Nephron (organoid): ENCODE data around the gene TBC1D17.

ENCODE experiments used
- H3K27ac Mint-ChIP-seq, 3 experiments: 2 replicates each; pipeline ENCODE4 v1.8.0; 2020; ENCODE audit warnings: mixed read lengths in 3 of 3, mild to moderate bottlenecking in 2 of 3, moderate library complexity in 1 of 3
- H3K27me3 Mint-ChIP-seq: 2 replicates; pipeline ENCODE4 v1.8.0; 2021; ENCODE audit warnings: low read depth, mild to moderate bottlenecking, moderate library complexity, mixed read lengths
- H3K36me3 Mint-ChIP-seq: 2 replicates; pipeline ENCODE4 v1.8.0; 2020; ENCODE audit warnings: low read depth, mixed read lengths
- H3K4me1 Mint-ChIP-seq: 2 replicates; pipeline ENCODE4 v1.8.0; 2020; ENCODE audit warnings: mixed read lengths
- H3K4me3 Mint-ChIP-seq, 3 experiments: 2 replicates each; pipeline ENCODE4 v1.8.0; 2020; ENCODE audit warnings: mild to moderate bottlenecking in 3 of 3, mixed read lengths in 3 of 3, moderate library complexity in 2 of 3
- H3K9me3 Mint-ChIP-seq: 2 replicates; pipeline ENCODE4 v1.8.0; 2020; ENCODE audit warnings: mixed read lengths
- TF ChIP-seq, protein P1 (sequence below), 3 experiments: fragments of 200-600 bp; sonication (generic); IDR thresholded peaks; one replicate each; pipeline ENCODE4 v1.5.0; 2021; ENCODE audit warnings: antibody characterized with exemption in 3 of 3; ENCODE audit not compliant: unreplicated experiment in 3 of 3

The TBC1D17 gene

DNA sequence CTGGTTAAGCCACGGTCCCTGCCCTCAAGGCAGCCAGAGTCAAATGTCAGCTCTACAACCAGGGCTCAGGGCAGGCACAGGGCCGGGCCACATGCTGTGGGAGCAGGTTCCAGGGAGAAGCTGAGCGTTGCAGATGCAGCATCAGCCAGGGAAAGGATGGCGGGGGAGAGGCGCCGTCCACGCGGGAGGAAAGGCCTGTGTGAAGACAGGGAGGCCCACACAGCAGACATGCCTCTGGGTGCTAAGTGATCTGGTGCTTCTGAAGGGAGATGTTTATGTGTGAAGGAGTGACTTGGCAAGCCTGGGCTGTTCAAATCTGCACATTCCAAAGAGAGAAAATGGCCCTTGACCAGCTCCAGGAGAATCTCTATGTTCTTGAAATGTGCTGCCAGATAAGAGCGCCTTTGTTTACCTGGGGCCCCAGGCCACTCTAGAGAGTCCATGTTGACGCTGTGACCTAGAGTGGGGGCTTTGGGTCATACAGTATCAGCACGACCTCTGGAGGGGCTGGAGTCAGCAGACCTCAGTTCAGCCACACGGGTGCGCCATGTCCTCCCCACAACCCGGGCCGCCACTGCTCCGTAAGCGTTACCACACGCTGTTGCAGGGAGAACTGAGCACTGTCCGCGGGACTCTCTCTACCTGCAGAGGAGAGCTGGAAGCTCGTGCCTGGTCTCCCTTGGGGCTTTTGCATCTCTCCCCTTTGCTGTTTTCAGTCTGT, 35.6 kb downstream of the TBC1D17 start:
- H3K27ac Mint-ChIP-seq, result peak overlapping the region; percentile 43 to 82 (median 71)
- peaks cover 23% of the 10 kb centered on the region for H3K4me1 Mint-ChIP-seq
- H3K36me3 Mint-ChIP-seq, result peaks cover 61% of the 10 kb centered on the region
- TF ChIP-seq, protein P1, sequence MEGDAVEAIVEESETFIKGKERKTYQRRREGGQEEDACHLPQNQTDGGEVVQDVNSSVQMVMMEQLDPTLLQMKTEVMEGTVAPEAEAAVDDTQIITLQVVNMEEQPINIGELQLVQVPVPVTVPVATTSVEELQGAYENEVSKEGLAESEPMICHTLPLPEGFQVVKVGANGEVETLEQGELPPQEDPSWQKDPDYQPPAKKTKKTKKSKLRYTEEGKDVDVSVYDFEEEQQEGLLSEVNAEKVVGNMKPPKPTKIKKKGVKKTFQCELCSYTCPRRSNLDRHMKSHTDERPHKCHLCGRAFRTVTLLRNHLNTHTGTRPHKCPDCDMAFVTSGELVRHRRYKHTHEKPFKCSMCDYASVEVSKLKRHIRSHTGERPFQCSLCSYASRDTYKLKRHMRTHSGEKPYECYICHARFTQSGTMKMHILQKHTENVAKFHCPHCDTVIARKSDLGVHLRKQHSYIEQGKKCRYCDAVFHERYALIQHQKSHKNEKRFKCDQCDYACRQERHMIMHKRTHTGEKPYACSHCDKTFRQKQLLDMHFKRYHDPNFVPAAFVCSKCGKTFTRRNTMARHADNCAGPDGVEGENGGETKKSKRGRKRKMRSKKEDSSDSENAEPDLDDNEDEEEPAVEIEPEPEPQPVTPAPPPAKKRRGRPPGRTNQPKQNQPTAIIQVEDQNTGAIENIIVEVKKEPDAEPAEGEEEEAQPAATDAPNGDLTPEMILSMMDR (IDR thresholded peaks at IDR 0.05; ENCODE audit: unreplicated experiment in 3 of 3), result no peak
- H3K27me3 Mint-ChIP-seq, result no peaks in the 10 kb centered on the region
- H3K4me3 Mint-ChIP-seq, result no peak overlapping the region
- peaks cover 3% of the 10 kb centered on the region for H3K9me3 Mint-ChIP-seq

- Mint-ChIP-seq H3K4me3 (no peak overlapping the region), H3K9me3 (peaks cover 3% of the 10 kb centered on the region), H3K36me3 (peaks cover 61% of the 10 kb centered on the region), H3K27me3 (no peaks in the 10 kb centered on the region), H3K4me1 (peaks cover 23% of the 10 kb centered on the region), H3K27ac (peak overlapping the region in 2 of 3 experiments; percentile 43 to 71)
- TF ChIP-seq, protein P1 (IDR thresholded peaks at IDR 0.05; ENCODE audit: unreplicated experiment in 3 of 3), result no peak
These were observed 36.2 kb downstream of the TBC1D17 start for GRCh38 chr19:49913720-49914119.

GRCh38 chr19:49915271-49915670, 37.8 kb downstream of the TBC1D17 start:
- peaks cover 3% of the 10 kb centered on the region for H3K9me3 Mint-ChIP-seq
- H3K4me3 Mint-ChIP-seq, result no peak overlapping the region
- H3K27ac Mint-ChIP-seq, result no peak overlapping the region
- TF ChIP-seq, protein P1 (IDR thresholded peaks at IDR 0.05; ENCODE audit: unreplicated experiment in 3 of 3), result no peak
- H3K4me1 Mint-ChIP-seq, result peaks cover 23% of the 10 kb centered on the region
- peaks cover 66% of the 10 kb centered on the region for H3K36me3 Mint-ChIP-seq
- no peaks in the 10 kb centered on the region for H3K27me3 Mint-ChIP-seq

GRCh38 chr19:49916839-49917733, 39.6 kb downstream of the TBC1D17 start:
- Mint-ChIP-seq H3K4me3 (peak overlapping the region in 1 of 3 experiments; percentile 44), H3K9me3 (peaks cover 3% of the 10 kb centered on the region), H3K36me3 (peaks cover 62% of the 10 kb centered on the region), H3K27ac (peak overlapping the region; percentile 23 to 61 (median 29)), H3K27me3 (no peaks in the 10 kb centered on the region), H3K4me1 (peaks cover 18% of the 10 kb centered on the region)
- TF ChIP-seq, protein P1 (IDR thresholded peaks at IDR 0.05; ENCODE audit: unreplicated experiment in 3 of 3), result peak; percentile 18 to 40 (median 25)

GRCh38 chr19:49918089-49918488, 40.6 kb downstream of the TBC1D17 start:
- TF ChIP-seq, protein P1 (IDR thresholded peaks at IDR 0.05; ENCODE audit: unreplicated experiment in 3 of 3), result no peak

More at GRCh38 chr19:49918089-49918488, 40.6 kb downstream of the TBC1D17 start:
- H3K4me1 Mint-ChIP-seq, result peaks cover 23% of the 10 kb centered on the region
- H3K27me3 Mint-ChIP-seq, result no peaks in the 10 kb centered on the region
- no peak overlapping the region for H3K27ac Mint-ChIP-seq
- H3K36me3 Mint-ChIP-seq, result peaks cover 56% of the 10 kb centered on the region
- H3K4me3 Mint-ChIP-seq, result no peak overlapping the region
- H3K9me3 Mint-ChIP-seq, result peaks cover 3% of the 10 kb centered on the region
